Measurements from ENCODE around the gene SNX6. TPM values are rescaled to one million over a fixed set of nuclear protein-coding genes. Genes with fewer than 3 reads are reported as not detected.

SNX6 gene
- total and polyA plus RNA-seq, 9 of the 15 experiments (the other 6 are each of a cell fraction or from before 2014, with no cell fraction given) = 34.6 to 111 (median 57.5) TPM

GRCh38 chr14:34667007-34667406 lies 37.1 kb upstream of the SNX6 start (continued):
- TF ChIP-seq, protein P1, sequence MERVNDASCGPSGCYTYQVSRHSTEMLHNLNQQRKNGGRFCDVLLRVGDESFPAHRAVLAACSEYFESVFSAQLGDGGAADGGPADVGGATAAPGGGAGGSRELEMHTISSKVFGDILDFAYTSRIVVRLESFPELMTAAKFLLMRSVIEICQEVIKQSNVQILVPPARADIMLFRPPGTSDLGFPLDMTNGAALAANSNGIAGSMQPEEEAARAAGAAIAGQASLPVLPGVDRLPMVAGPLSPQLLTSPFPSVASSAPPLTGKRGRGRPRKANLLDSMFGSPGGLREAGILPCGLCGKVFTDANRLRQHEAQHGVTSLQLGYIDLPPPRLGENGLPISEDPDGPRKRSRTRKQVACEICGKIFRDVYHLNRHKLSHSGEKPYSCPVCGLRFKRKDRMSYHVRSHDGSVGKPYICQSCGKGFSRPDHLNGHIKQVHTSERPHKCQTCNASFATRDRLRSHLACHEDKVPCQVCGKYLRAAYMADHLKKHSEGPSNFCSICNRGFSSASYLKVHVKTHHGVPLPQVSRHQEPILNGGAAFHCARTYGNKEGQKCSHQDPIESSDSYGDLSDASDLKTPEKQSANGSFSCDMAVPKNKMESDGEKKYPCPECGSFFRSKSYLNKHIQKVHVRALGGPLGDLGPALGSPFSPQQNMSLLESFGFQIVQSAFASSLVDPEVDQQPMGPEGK (CRISPR knock-in tag; IDR thresholded peaks at IDR 0.05; ENCODE audit: borderline replicate concordance) = no peak
- TF ChIP-seq PPARD (CRISPR knock-in tag; IDR thresholded peaks at IDR 0.05) (no peak), POLR2AphosphoS2 (IDR thresholded peaks at IDR 0.05; ENCODE audit: low read length) (no peak), HSF4 (CRISPR knock-in tag; IDR thresholded peaks at IDR 0.05; ENCODE audit: borderline replicate concordance) (no peak)

DNA sequence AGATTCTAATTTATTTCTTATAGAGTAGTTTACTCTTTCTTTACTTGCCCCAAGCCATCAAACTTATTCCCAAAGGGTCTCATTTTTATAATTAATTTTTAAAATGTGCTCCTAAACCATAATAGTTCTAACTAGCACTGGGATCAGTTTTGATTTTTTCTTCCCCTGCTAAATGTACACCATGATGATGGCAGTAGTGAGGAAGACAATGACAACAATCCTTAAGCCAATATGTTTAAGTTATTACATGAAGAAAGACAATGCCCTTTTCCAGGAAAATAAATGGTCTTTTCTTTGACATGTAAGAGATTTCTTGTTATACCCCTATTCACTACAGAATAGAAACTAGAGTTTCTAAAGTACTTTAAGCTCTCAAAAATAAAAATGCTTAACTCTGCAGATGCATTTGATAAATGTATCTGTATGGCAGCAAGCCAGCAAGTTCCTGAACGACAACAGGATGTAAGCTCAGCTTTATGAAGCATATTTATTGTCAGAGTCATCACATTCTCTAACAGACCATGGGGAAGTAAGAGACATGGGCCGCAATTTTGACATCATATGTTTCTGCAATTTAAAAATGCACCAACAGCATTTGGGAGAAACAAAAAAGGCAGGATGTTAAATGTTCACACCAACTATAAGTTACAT lies 36.0 kb upstream of the SNX6 start:
- H3K27me3 ChIP-seq (ENCODE audit: control insufficient read depth in 2 of 2, insufficient read depth in 2 of 2, low read length in 2 of 2) = no peaks in the 10 kb centered on the region
- no peaks in the 10 kb centered on the region for H3K79me2 ChIP-seq (ENCODE audit: control insufficient read depth, insufficient read depth, low read length)
- H3K9me1 ChIP-seq (ENCODE audit: control insufficient read depth, insufficient read depth, low read length) = no peaks in the 10 kb centered on the region
- intact Hi-C loops (cut with micrococcal nuclease) (no loop called here), in situ Hi-C loops (cut with MboI) (no loop called here)
- POLR2A ChIA-PET = no interaction called here
- H3K4me1 ChIP-seq (replicated peaks in 1 of 2; ENCODE audit: control insufficient read depth in 2 of 2, insufficient read depth in 2 of 2, low read length in 2 of 2) = peaks cover 0 to 7% of the 10 kb centered on the region in 2 experiments; a peak in 2 of 5 replicates
- 14% methylated on average over 2 of the region's 2 CpGs for WGBS (ENCODE audit: insufficient coverage, low coverage, missing lambda C conversion rate)
- CTCF ChIA-PET (ENCODE audit: low intra/inter-chr PET ratio) = no interaction called here
- no peaks in the 10 kb centered on the region for H3K9me3 ChIP-seq (replicated peaks; ENCODE audit: control insufficient read depth, insufficient read depth, low read depth, low read length)
- no peaks in the 10 kb centered on the region for H4K20me1 ChIP-seq (replicated peaks; ENCODE audit: control insufficient read depth, insufficient read depth, low read length)
- H3K4me3 ChIP-seq = no peak overlapping the region
- DNase-seq (ENCODE audit: extremely low read depth in 1 of 4, low spot score in 3 of 4) = peak in 1 of 4 experiments; percentile 20
- peak overlapping the region; percentile 63; the same call in 1 of the 2 replicates for H2AFZ ChIP-seq (ENCODE audit: low read depth, low read length)
- no peak overlapping the region for H3K27ac ChIP-seq (ENCODE audit: extremely low read depth, low read depth, low read length)
- H3K9ac ChIP-seq (ENCODE audit: insufficient read depth in 1 of 2, low read depth in 2 of 2, low read length in 2 of 2) = no peak overlapping the region
- FAIRE-seq = no peak
- BruUV-seq (replicated peaks) = no TSS peak
- no peak overlapping the region for H3K4me2 ChIP-seq (ENCODE audit: insufficient read depth, low read length)
- H3K36me3 ChIP-seq (ENCODE audit: control insufficient read depth, insufficient read depth, low read length) = no peaks in the 10 kb centered on the region
- no peak for ATAC-seq
- TF ChIP-seq C11orf30 (IDR thresholded peaks at IDR 0.05; ENCODE audit: low read depth) (peak; percentile 46; the same call in 1 of the 2 replicates), ZNF316 (IDR thresholded peaks at IDR 0.05) (peak; percentile 73), BRCA1 (IDR thresholded peaks at IDR 0.05) (no peak), BRCA1 (CRISPR knock-in tag; IDR thresholded peaks at IDR 0.05) (no peak), CREBBP (IDR thresholded peaks at IDR 0.05; ENCODE audit: low read depth, low read length) (no peak), TRIM24 (IDR thresholded peaks at IDR 0.05) (no peak), HNRNPUL1 (IDR thresholded peaks at IDR 0.05; ENCODE audit: low read length) (no peak), MEIS2 (IDR thresholded peaks at IDR 0.05; ENCODE audit: partially characterized antibody) (peak; percentile 40), JUND (IDR thresholded peaks at IDR 0.05; ENCODE audit: borderline replicate concordance, low read depth, low read length) (0 out of 2 replicates have a peak, but pooled peaks have one; percentile 14), JUND (tag; IDR thresholded peaks at IDR 0.05; ENCODE audit: borderline replicate concordance, low read depth, low read length) (no peak), CCAR2 (IDR thresholded peaks at IDR 0.05; ENCODE audit: low read depth, low read length) (no peak), NFIC (IDR thresholded peaks at IDR 0.05) (peak; percentile 74), SMAD2 (IDR thresholded peaks at IDR 0.05; ENCODE audit: low read depth, low read length) (no peak), ZNF717 (CRISPR knock-in tag; IDR thresholded peaks at IDR 0.05) (no peak), PHF8 (IDR thresholded peaks at IDR 0.05; ENCODE audit: borderline replicate concordance, low read length) (no peak), KHSRP (IDR thresholded peaks at IDR 0.05) (no peak)
- TF ChIP-seq, protein P2, sequence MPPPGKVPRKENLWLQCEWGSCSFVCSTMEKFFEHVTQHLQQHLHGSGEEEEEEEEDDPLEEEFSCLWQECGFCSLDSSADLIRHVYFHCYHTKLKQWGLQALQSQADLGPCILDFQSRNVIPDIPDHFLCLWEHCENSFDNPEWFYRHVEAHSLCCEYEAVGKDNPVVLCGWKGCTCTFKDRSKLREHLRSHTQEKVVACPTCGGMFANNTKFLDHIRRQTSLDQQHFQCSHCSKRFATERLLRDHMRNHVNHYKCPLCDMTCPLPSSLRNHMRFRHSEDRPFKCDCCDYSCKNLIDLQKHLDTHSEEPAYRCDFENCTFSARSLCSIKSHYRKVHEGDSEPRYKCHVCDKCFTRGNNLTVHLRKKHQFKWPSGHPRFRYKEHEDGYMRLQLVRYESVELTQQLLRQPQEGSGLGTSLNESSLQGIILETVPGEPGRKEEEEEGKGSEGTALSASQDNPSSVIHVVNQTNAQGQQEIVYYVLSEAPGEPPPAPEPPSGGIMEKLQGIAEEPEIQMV (tag; conservative IDR thresholded peaks at IDR 0.05; ENCODE audit: low read depth) = no peak

Measured in K562 (cell line).